PC-9 (cell line): ENCODE results near the gene TTC7B. TPM values are rescaled to one million over a fixed set of nuclear protein-coding genes. Genes with fewer than 3 reads are reported as not detected.

ENCODE experiments used
- BruUV-seq: library from RNA; stranded (reverse); fragments of 400-500 nt; replicated peaks from 2 replicates; lab custom pipeline; 2021; lab: Mats Ljungman, UMichigan
- CTCF ChIA-PET: fragments of 300-600 bp; sonication (Branson Sonifier 250); formaldehyde crosslinking; loops from one replicate; lab custom pipeline; 2022; ENCODE audit warnings: antibody characterized with exemption; lab: Charles Lee
- POLR2A ChIA-PET: fragments of 300-600 bp; sonication (Branson Sonifier 250); formaldehyde crosslinking; loops from one replicate; lab custom pipeline; 2022; ENCODE audit warnings: antibody characterized with exemption; ENCODE audit not compliant: unreplicated experiment; lab: Charles Lee
- DNase-seq, 2 experiments: peaks; one replicate each; pipeline versions ENCODE4 v3.0.0 to v3.0.0-alpha.2; 2015 to 2022; ENCODE audit warnings: mixed read lengths in 1 of 2
- H2AFZ ChIP-seq: fragments of 200-600 bp; sonication (generic); 2 replicates; pipeline ENCODE4 v1.8.1; 2017; ENCODE audit warnings: antibody characterized with exemption
- H3F3A ChIP-seq: fragments of 200-600 bp; sonication (generic); 2 replicates; pipeline ENCODE4 v1.8.1; 2017; ENCODE audit warnings: antibody characterized with exemption, mild to moderate bottlenecking, low read depth; ENCODE audit not compliant: insufficient read depth
- H3K27ac ChIP-seq: fragments of 200-600 bp; sonication (generic); 2 replicates; pipeline ENCODE4 v1.6.1; 2016; ENCODE audit warnings: mixed run types
- H3K27me3 ChIP-seq: fragments of 200-600 bp; sonication (generic); 2 replicates; pipeline ENCODE4 v1.6.1; 2016; ENCODE audit warnings: low read depth, mixed run types; ENCODE audit not compliant: insufficient read depth
- H3K36me3 ChIP-seq: fragments of 200-600 bp; sonication (generic); 2 replicates; pipeline ENCODE4 v1.6.1; 2016; ENCODE audit warnings: low read depth, mixed run types
- H3K4me1 ChIP-seq: fragments of 200-600 bp; sonication (generic); replicated peaks from 2 replicates; pipeline ENCODE4 v1.6.1; 2016; ENCODE audit warnings: mixed run types; ENCODE audit not compliant: insufficient read depth
- H3K4me2 ChIP-seq: fragments of 200-600 bp; sonication (generic); 2 replicates; pipeline ENCODE4 v1.6.1; 2017; ENCODE audit warnings: mixed run types
- H3K4me3 ChIP-seq: fragments of 200-600 bp; sonication (generic); 2 replicates; pipeline ENCODE4 v1.6.1; 2016; ENCODE audit warnings: mixed run types
- H3K79me2 ChIP-seq: fragments of 200-600 bp; sonication (generic); 2 replicates; pipeline ENCODE4 v1.6.1; 2017; ENCODE audit warnings: low read depth, mixed run types
- H3K9me2 ChIP-seq: fragments of 200-600 bp; sonication (generic); 2 replicates; pipeline ENCODE4 v1.8.1; 2017; ENCODE audit warnings: mild to moderate bottlenecking; ENCODE audit not compliant: insufficient read depth
- H3K9me3 ChIP-seq: fragments of 200-600 bp; sonication (generic); 2 replicates; pipeline ENCODE4 v1.8.1; 2016; ENCODE audit warnings: low read depth; ENCODE audit not compliant: insufficient read depth
- H4K20me1 ChIP-seq: fragments of 200-600 bp; sonication (generic); 2 replicates; pipeline ENCODE4 v1.8.1; 2017; ENCODE audit not compliant: insufficient read depth
- EZH2 ChIP-seq: fragments of 200-600 bp; sonication (generic); IDR thresholded peaks from 2 replicates; pipeline ENCODE4 v1.8.0; 2017; ENCODE audit warnings: antibody characterized with exemption, low read depth
- intact Hi-C: fragments of 100-400 bp; cut with micrococcal nuclease; formaldehyde crosslinking; loops from one replicate; pipeline ENCODE4 v1.10.0; 2022; ENCODE audit not compliant: unreplicated experiment
- total RNA-seq: library from RNA; stranded (reverse); gene quantifications from 2 replicates; pipeline ENCODE4 v1.2.3, GENCODE V29; 2021
- TF ChIP-seq, protein P1 (sequence below): fragments of 200-600 bp; sonication (generic); conservative IDR thresholded peaks from 2 replicates; pipeline ENCODE4 v1.6.1; 2017; ENCODE audit warnings: mixed run types, antibody characterized with exemption, mild to moderate bottlenecking, moderate library complexity

Gene TTC7B
- total RNA-seq, 1 experiment from 2014 or later, result 6.8 TPM

DNA sequence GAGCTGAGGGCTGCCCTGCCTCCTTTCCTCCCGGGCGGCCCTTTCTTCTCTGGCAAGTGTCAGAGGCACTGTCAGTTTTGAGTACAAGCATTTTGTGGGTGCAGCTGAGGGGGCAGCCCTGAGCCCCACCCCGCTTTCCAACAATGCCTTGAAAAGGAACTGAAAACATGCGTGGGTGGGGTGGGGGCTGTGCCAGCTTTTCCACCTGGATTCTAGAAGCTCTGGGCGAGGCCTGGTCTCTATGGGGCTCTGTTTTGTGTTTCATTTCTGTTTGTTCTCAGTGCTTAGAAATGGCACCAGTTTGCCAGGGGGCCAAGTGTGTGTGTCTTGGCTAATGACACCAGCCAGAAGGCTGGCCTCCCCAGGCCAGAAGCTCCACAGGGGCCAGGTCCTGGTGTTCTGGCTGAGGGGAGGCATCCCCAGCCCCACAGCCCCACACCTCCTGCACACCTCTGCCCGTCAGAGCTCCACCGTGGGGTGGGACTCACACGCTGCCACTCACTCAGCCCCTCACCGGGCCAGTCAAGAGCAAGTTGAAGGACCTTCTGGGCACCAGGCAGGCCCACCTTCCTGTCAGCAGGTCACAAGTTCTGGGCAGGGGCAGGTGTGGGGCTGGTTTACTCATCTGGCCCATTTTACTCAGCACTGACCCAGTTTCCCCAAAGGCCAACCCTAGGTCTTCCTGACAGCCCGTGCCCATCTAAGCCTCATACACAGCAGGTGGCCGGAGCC, 264.3 kb downstream of the TTC7B start:
- Histone ChIP-seq H3K27ac (no peak overlapping the region), H3K36me3 (no peaks in the 10 kb centered on the region), H3K79me2 (no peaks in the 10 kb centered on the region), H3K4me3 (no peak overlapping the region), H3K9me2 (no peaks in the 10 kb centered on the region), H3K4me1 (no peaks in the 10 kb centered on the region), H3K4me2 (no peak overlapping the region), H3F3A (no peaks in the 10 kb centered on the region), H3K9me3 (no peaks in the 10 kb centered on the region), H4K20me1 (no peaks in the 10 kb centered on the region), H2AFZ (no peak overlapping the region), H3K27me3 (no peaks in the 10 kb centered on the region)
- no peak for DNase-seq
- no TSS peak for BruUV-seq
- TF ChIP-seq, protein P1, sequence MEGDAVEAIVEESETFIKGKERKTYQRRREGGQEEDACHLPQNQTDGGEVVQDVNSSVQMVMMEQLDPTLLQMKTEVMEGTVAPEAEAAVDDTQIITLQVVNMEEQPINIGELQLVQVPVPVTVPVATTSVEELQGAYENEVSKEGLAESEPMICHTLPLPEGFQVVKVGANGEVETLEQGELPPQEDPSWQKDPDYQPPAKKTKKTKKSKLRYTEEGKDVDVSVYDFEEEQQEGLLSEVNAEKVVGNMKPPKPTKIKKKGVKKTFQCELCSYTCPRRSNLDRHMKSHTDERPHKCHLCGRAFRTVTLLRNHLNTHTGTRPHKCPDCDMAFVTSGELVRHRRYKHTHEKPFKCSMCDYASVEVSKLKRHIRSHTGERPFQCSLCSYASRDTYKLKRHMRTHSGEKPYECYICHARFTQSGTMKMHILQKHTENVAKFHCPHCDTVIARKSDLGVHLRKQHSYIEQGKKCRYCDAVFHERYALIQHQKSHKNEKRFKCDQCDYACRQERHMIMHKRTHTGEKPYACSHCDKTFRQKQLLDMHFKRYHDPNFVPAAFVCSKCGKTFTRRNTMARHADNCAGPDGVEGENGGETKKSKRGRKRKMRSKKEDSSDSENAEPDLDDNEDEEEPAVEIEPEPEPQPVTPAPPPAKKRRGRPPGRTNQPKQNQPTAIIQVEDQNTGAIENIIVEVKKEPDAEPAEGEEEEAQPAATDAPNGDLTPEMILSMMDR, result no peak
- TF ChIP-seq EZH2, result no peak
- POLR2A ChIA-PET, result no interaction called here
- CTCF ChIA-PET, result no interaction called here
- intact Hi-C loops, result no loop called here

DNA sequence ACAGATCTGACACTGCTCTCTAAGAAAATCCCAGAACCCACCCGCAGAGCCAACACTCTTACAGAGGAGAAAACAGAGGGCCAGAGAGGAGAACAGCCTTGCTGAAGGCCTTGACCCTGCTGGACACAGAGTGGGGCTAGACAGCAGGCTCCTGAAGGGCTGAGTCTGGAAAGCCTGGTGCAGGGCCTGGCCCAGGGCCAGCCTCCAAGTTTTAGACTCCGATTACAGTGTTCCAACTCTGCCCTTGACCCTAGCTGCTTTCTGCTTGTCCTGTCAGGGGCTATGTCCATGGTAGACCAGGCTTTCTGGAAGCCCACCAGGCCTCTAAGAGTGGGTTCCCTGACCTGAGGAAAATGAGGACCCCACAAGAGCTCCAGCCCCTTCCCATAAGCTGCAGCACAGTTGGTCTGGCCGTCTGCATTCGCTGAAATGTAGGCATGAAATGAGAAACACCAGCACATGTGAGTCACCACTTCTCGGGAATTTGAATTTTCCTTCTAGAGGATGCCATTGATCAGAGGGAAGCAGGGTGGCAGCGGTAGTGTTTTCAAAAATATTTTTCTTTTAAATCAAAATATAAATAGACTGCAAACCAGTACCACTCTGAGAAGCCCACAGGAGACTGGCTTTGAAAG, 265.0 kb downstream of the TTC7B start:
- H3K9me3 ChIP-seq, result no peaks in the 10 kb centered on the region
- CTCF ChIA-PET, result no interaction called here
- H2AFZ ChIP-seq, result no peak overlapping the region
- no peaks in the 10 kb centered on the region for H3K9me2 ChIP-seq
- H3K4me2 ChIP-seq, result no peak overlapping the region
- no peaks in the 10 kb centered on the region for H3F3A ChIP-seq
- no TSS peak for BruUV-seq
- no peak overlapping the region for H3K4me3 ChIP-seq
- TF ChIP-seq, protein P1, result no peak
- no peak for TF ChIP-seq EZH2
- no peaks in the 10 kb centered on the region for H4K20me1 ChIP-seq
- no peaks in the 10 kb centered on the region for H3K36me3 ChIP-seq
- intact Hi-C loops, result no loop called here
- no peak for DNase-seq
- H3K79me2 ChIP-seq, result no peaks in the 10 kb centered on the region
- H3K27ac ChIP-seq, result no peak overlapping the region
- no peaks in the 10 kb centered on the region for H3K4me1 ChIP-seq
- no peaks in the 10 kb centered on the region for H3K27me3 ChIP-seq
- POLR2A ChIA-PET, result no interaction called here

DNA sequence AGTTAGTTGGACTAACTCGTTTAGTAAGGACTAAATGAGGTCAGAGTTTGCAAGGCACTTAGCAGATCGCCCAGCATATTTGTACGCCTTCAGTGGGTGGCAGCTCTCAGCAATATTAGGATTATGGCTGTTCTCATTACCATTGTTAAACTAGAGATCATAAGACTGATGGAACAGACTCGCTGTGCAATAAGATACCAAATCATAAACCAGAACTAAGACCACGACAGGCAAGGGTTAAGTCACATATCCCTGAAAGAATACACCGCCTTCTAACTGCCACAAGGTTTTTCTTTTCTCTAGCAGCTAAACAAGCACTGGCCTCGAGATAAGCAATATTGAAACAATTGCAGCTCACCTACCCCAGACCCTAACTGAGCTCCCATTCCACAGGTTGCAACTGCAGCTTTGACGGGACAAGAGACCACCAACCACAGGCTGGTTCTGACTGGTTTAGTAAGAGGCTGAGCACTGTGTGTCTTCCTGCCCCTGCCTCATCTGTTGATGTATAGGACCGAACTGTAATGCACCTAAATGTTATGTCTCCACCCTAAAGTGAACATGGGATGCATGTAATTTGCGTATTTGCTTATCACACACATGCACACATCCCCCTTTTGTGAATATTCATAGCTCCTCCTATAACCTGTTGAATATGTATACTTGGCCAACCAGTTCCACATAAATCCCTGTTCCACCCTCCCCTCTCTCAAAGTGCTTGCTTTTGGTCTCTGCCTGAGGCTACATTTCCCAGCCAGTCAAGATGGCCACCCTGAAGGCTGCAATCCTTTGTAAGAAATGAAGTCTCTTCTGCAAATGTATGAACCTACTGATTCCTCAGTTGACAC, 266.2 kb downstream of the TTC7B start:
- no peak for TF ChIP-seq EZH2
- TF ChIP-seq, protein P1, result no peak
- H3K27ac ChIP-seq, result no peak overlapping the region
- CTCF ChIA-PET, result no interaction called here

More for the DNA sequence above, 266.2 kb downstream of the TTC7B start:
- Histone ChIP-seq H3F3A (no peaks in the 10 kb centered on the region), H3K4me3 (no peak overlapping the region), H3K9me3 (no peaks in the 10 kb centered on the region), H3K36me3 (no peaks in the 10 kb centered on the region), H3K4me2 (no peak overlapping the region), H3K4me1 (no peaks in the 10 kb centered on the region), H2AFZ (no peak overlapping the region), H4K20me1 (no peaks in the 10 kb centered on the region), H3K79me2 (no peaks in the 10 kb centered on the region), H3K9me2 (no peaks in the 10 kb centered on the region), H3K27me3 (no peaks in the 10 kb centered on the region)
- intact Hi-C loops, result no loop called here
- no TSS peak for BruUV-seq
- POLR2A ChIA-PET, result no interaction called here
- no peak for DNase-seq
